Sigmoid colon (tissue), 4 donors: ENCODE measurements around the gene SUPT3H.

Source experiments
- CTCF ChIP-seq, 4 experiments: fragments of 450-650 bp in 3 of 4; fragments of 200-600 bp in 1 of 4; IDR thresholded peaks; one replicate each; pipeline ENCODE4 v1.5.1; 2016 to 2019; ENCODE audit warnings: antibody characterized with exemption in 4 of 4, mild to moderate bottlenecking in 3 of 4, moderate library complexity in 2 of 4
- EP300 ChIP-seq, 4 donors: sonication (generic); formaldehyde crosslinking; IDR thresholded peaks; one replicate each; pipeline ENCODE4 v1.6.1; 2017; ENCODE audit warnings: antibody characterized with exemption in 4 of 4
- POLR2A ChIP-seq, 2 donors: fragments of 450-650 bp; IDR thresholded peaks; one replicate each; pipeline ENCODE4 v1.6.1; 2016; ENCODE audit warnings: antibody characterized with exemption in 2 of 2, mild to moderate bottlenecking in 2 of 2, moderate library complexity in 2 of 2
- POLR2AphosphoS5 ChIP-seq, 4 donors: sonication (generic); formaldehyde crosslinking; IDR thresholded peaks; one replicate each; pipeline ENCODE4 v1.6.1; 2017; ENCODE audit warnings: antibody characterized with exemption in 4 of 4

DNA sequence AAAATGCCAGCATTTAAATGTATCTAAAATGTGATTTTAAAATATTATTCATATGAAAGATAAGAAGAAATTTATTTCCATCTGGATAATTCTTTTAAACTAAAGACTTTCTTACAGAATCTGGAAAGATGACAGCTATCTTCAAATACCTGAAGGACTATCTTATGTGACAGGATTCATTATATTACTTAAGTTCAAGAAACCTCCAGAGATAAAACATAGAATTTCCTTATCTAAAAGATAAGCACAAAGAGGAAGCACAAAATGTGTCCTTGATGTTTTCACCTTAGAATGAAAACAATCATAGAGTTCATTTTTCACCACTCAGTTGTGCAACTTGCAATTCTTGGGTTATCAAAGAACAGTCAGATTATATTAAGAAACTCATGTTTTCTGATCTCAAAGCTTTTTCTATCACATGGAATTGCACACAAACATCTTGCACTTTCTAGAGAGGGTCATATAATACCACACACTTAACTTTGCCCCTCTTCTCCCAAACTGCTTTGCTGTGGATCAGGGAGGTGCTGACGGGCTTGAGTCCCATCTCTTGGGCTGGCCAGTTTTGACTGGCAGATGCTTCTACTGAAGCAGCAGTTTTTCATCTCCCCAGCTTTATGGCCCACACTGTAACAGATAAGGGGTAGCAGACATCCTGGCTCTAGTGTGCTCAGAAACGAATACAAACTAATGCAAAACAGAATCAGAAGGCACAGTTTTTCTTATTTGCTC, 522.9 kb downstream of the SUPT3H start:
- no peak for TF ChIP-seq CTCF (IDR thresholded peaks at IDR 0.05)
- TF ChIP-seq POLR2AphosphoS5 (IDR thresholded peaks at IDR 0.05) = no peak
- TF ChIP-seq POLR2A (IDR thresholded peaks at IDR 0.05) = no peak
- TF ChIP-seq EP300 (IDR thresholded peaks at IDR 0.05) = no peak
